ENCODE measurements around the gene CFAP20DC. TPM values are rescaled to one million over a fixed set of nuclear protein-coding genes. Genes with fewer than 3 reads are reported as not detected.
"Not testable (repeated sequence)": the region's sequence is repeated elsewhere in the genome, so short reads cannot be mapped to it uniquely, and the experiment has no call there.

Gene CFAP20DC
- total RNA-seq, 1 donor, result 2.2 TPM

GRCh38 chr3:58857402-58857801 lies 192.4 kb downstream of the CFAP20DC start:
- peak; percentile 22 for DNase-seq (ENCODE audit: insufficient read length, low spot score, missing footprints)
- Histone ChIP-seq H3K36me3 (ENCODE audit: insufficient read depth, low read length) (no peaks in the 10 kb centered on the region), H4K20me1 (ENCODE audit: insufficient read depth, low read length) (no peaks in the 10 kb centered on the region), H3K4me2 (ENCODE audit: insufficient read depth, low read length) (no peak overlapping the region), H3K4me1 (ENCODE audit: insufficient read depth, low read length) (no peaks in the 10 kb centered on the region), H3K9me3 (ENCODE audit: low read depth, low read length) (no peaks in the 10 kb centered on the region), H2AFZ (ENCODE audit: low read length) (no peak overlapping the region), H3K27me3 (ENCODE audit: insufficient read depth, low read length) (no peaks in the 10 kb centered on the region), H3K27ac (ENCODE audit: low read depth, low read length) (no peak overlapping the region), H3K4me3 (ENCODE audit: insufficient read depth, low read length) (no peak overlapping the region), H3K79me2 (ENCODE audit: insufficient read depth, low read length) (no peaks in the 10 kb centered on the region)
- no peak for TF ChIP-seq CTCF (IDR thresholded peaks at IDR 0.05; ENCODE audit: extremely low read depth, low read depth, low read length)

GRCh38 chr3:58848826-58849225 lies 201.0 kb downstream of the CFAP20DC start:
- H4K20me1 ChIP-seq (ENCODE audit: insufficient read depth, low read length), result no peaks in the 10 kb centered on the region
- DNase-seq (ENCODE audit: insufficient read length, low spot score, missing footprints), result no peak
- peak overlapping the region; percentile 49 for H2AFZ ChIP-seq (ENCODE audit: low read length)
- no peak overlapping the region for H3K4me3 ChIP-seq (ENCODE audit: insufficient read depth, low read length)
- H3K9me3 ChIP-seq (ENCODE audit: low read depth, low read length), result no peaks in the 10 kb centered on the region
- no peaks in the 10 kb centered on the region for H3K4me1 ChIP-seq (ENCODE audit: insufficient read depth, low read length)
- no peak for TF ChIP-seq CTCF (IDR thresholded peaks at IDR 0.05; ENCODE audit: extremely low read depth, low read depth, low read length)
- no peaks in the 10 kb centered on the region for H3K79me2 ChIP-seq (ENCODE audit: insufficient read depth, low read length)
- H3K27me3 ChIP-seq (ENCODE audit: insufficient read depth, low read length), result no peaks in the 10 kb centered on the region
- no peaks in the 10 kb centered on the region for H3K36me3 ChIP-seq (ENCODE audit: insufficient read depth, low read length)
- H3K27ac ChIP-seq (ENCODE audit: low read depth, low read length), result no peak overlapping the region
- no peak overlapping the region for H3K4me2 ChIP-seq (ENCODE audit: insufficient read depth, low read length)

- DNase-seq (ENCODE audit: insufficient read length, low spot score, missing footprints); H3K27ac ChIP-seq (ENCODE audit: low read depth, low read length); H3K9me3 ChIP-seq (ENCODE audit: low read depth, low read length): not testable (repeated sequence)
Observed at GRCh38 chr3:58842050-58842747, 207.6 kb downstream of the CFAP20DC start.

DNA sequence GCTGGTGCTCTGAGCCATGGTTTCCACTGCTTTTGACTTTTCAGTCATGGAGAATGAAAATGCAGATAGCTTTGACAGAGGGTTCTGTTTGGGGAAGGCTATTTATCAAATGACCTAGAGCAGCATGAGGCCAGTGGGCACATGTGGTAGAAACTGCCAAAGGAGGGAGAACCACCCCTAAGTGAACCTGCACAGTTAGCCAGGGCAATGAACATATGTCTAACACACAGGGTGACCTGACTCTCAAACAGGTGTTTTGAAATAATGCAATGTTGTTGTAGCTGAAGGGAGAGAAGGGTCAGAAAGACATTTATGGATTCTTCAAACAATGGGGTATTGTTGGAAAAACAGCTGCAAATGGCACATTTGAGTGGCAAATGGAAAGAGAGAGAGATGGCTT lies 208.9 kb downstream of the CFAP20DC start:
- Histone ChIP-seq H3K27ac (ENCODE audit: low read depth, low read length) (no peak overlapping the region), H3K4me2 (ENCODE audit: insufficient read depth, low read length) (no peak overlapping the region), H2AFZ (ENCODE audit: low read length) (no peak overlapping the region), H3K4me3 (ENCODE audit: insufficient read depth, low read length) (no peak overlapping the region), H3K9me3 (ENCODE audit: low read depth, low read length) (no peaks in the 10 kb centered on the region), H3K36me3 (ENCODE audit: insufficient read depth, low read length) (no peaks in the 10 kb centered on the region), H3K79me2 (ENCODE audit: insufficient read depth, low read length) (no peaks in the 10 kb centered on the region), H4K20me1 (ENCODE audit: insufficient read depth, low read length) (no peaks in the 10 kb centered on the region), H3K4me1 (ENCODE audit: insufficient read depth, low read length) (no peaks in the 10 kb centered on the region), H3K27me3 (ENCODE audit: insufficient read depth, low read length) (no peaks in the 10 kb centered on the region)
- no peak for TF ChIP-seq CTCF (IDR thresholded peaks at IDR 0.05; ENCODE audit: extremely low read depth, low read depth, low read length)
- no peak for DNase-seq (ENCODE audit: insufficient read length, low spot score, missing footprints)

More at GRCh38 chr3:58842050-58842747, 207.6 kb downstream of the CFAP20DC start:
- not testable (repeated sequence) for H3K4me3 ChIP-seq (ENCODE audit: insufficient read depth, low read length); H3K79me2 ChIP-seq (ENCODE audit: insufficient read depth, low read length); H3K36me3 ChIP-seq (ENCODE audit: insufficient read depth, low read length); H2AFZ ChIP-seq (ENCODE audit: low read length); H3K27me3 ChIP-seq (ENCODE audit: insufficient read depth, low read length); H4K20me1 ChIP-seq (ENCODE audit: insufficient read depth, low read length); H3K4me1 ChIP-seq (ENCODE audit: insufficient read depth, low read length); H3K4me2 ChIP-seq (ENCODE audit: insufficient read depth, low read length)
